AG04450 (cell line): ENCODE data around the gene ASB18. TPM values are rescaled to one million over a fixed set of nuclear protein-coding genes. Genes with fewer than 3 reads are reported as not detected.

Source experiments
- CTCF ChIA-PET: fragments of 300-600, 350-600 bp; formaldehyde crosslinking; extraction: SDS; loops from one replicate; lab custom pipeline; 2022; ENCODE audit warnings: antibody characterized with exemption, inconsistent platforms; lab: Charles Lee
- POLR2A ChIA-PET: fragments of 350-600 bp; formaldehyde crosslinking; extraction: SDS; loops from one replicate; lab custom pipeline; 2021; ENCODE audit warnings: antibody characterized with exemption, inconsistent platforms; lab: Yijun Ruan, JAX
- DNase-seq: peaks from one replicate; pipeline ENCODE4 v3.0.0-alpha.2; 2011; ENCODE audit warnings: low read depth, low spot score
- H3K27ac ChIP-seq: one replicate; pipeline ENCODE4 v1.5.1; 2012; ENCODE audit warnings: low read depth, low read length, control low read depth
- H3K27me3 ChIP-seq: one replicate; pipeline ENCODE4 v1.6.0; 2012; ENCODE audit warnings: low read length; ENCODE audit not compliant: control insufficient read depth, insufficient read depth
- H3K4me3 ChIP-seq: 2 replicates; pipeline ENCODE4 v1.5.1; 2011; ENCODE audit warnings: mild to moderate bottlenecking, low read depth, low read length, control low read depth
- H3K9me3 ChIP-seq: 2 replicates; pipeline ENCODE4 v1.5.1; 2012; ENCODE audit warnings: low read length; ENCODE audit not compliant: control insufficient read depth, insufficient read depth
- CTCF ChIP-seq: IDR thresholded peaks from 2 replicates; pipeline ENCODE4 v1.5.1; 2011; ENCODE audit warnings: low read depth, low read length, control low read depth, inconsistent platforms
- polyA plus RNA-seq: library from polyadenylated mRNA; depleted of rRNA; stranded (reverse); fragments of >200 nt; gene quantifications from 2 replicates; pipeline ENCODE4 v1.2.3, GENCODE V29; 2011

Gene ASB18
- polyA plus RNA-seq, 1 experiment, result not detected

GRCh38 chr2:236171181-236171679 lies 93.0 kb downstream of the ASB18 start:
- ChIA-PET CTCF (interaction anchor here (0.7 to 2.5 kb wide), 3 partner anchors 9 to 392 kb away, joined by 3 to 14 read pairs (median 8); no protein-coding TSS in a partner anchor), POLR2A (no interaction called here)
- no peak for TF ChIP-seq CTCF
- H3K9me3 ChIP-seq, result peaks cover 16% of the 10 kb centered on the region; the same call in 1 of the 2 replicates
- no peak overlapping the region for H3K27ac ChIP-seq
- no peak for DNase-seq
- no peak overlapping the region for H3K4me3 ChIP-seq
- peaks cover 87% of the 10 kb centered on the region for H3K27me3 ChIP-seq

- no peak for TF ChIP-seq CTCF
- Histone ChIP-seq H3K27ac (no peak overlapping the region), H3K27me3 (peaks cover 93% of the 10 kb centered on the region), H3K9me3 (peaks cover 21% of the 10 kb centered on the region; the same call in 1 of the 2 replicates), H3K4me3 (no peak overlapping the region)
- ChIA-PET CTCF (interaction anchor here (2.4 to 2.5 kb wide), 2 partner anchors 10 to 391 kb away, joined by 8 to 14 read pairs; no protein-coding TSS in a partner anchor), POLR2A (no interaction called here)
- DNase-seq, result no peak
Observed at GRCh38 chr2:236170590-236171165, 93.5 kb downstream of the ASB18 start.

- peaks cover 22% of the 10 kb centered on the region; the same call in 1 of the 2 replicates for H3K9me3 ChIP-seq
- POLR2A ChIA-PET, result no interaction called here
- H3K4me3 ChIP-seq, result no peak overlapping the region
- peaks cover 93% of the 10 kb centered on the region for H3K27me3 ChIP-seq
- CTCF ChIA-PET, result interaction anchor here (1.0 to 2.5 kb wide), 5 partner anchors 7 to 391 kb away, joined by 4 to 14 read pairs (median 8); no protein-coding TSS in a partner anchor
- no peak for DNase-seq
- H3K27ac ChIP-seq, result no peak overlapping the region
- TF ChIP-seq CTCF, result no peak
Observed at GRCh38 chr2:236169741-236170589, 94.2 kb downstream of the ASB18 start.

- ChIA-PET CTCF (interaction anchor here (1.0 to 2.4 kb wide), 6 partner anchors 8 to 390 kb away, joined by 3 to 14 read pairs (median 6); no protein-coding TSS in a partner anchor), POLR2A (no interaction called here)
- Histone ChIP-seq H3K27ac (no peak overlapping the region), H3K27me3 (peaks cover 93% of the 10 kb centered on the region), H3K9me3 (peaks cover 22% of the 10 kb centered on the region; the same call in 1 of the 2 replicates), H3K4me3 (no peak overlapping the region)
- no peak for TF ChIP-seq CTCF
- no peak for DNase-seq
Observed at GRCh38 chr2:236169151-236169721, 95.0 kb downstream of the ASB18 start.
